Effector memory CD4-positive, alpha-beta T cell (primary cell): ENCODE results near the gene LRIT3.
"Not testable (repeated sequence)": the region's sequence is repeated elsewhere in the genome, so short reads cannot be mapped to it uniquely, and the experiment has no call there.

ENCODE experiments used
- DNase-seq, 3 donors: peaks; one replicate each; pipeline ENCODE4 v3.0.0-alpha.2; 2020
- H3K27ac ChIP-seq: 2 replicates; pipeline ENCODE4 v1.7.0; 2013; ENCODE audit warnings: mild to moderate bottlenecking, low read length, moderate library complexity; ENCODE audit not compliant: insufficient read depth, poor library complexity, severe bottlenecking
- H3K27me3 ChIP-seq: replicated peaks from 2 replicates; pipeline ENCODE4 v1.7.0; 2013; ENCODE audit warnings: mild to moderate bottlenecking, low read length; ENCODE audit not compliant: insufficient read depth, control insufficient read depth, poor library complexity, severe bottlenecking
- H3K36me3 ChIP-seq: 2 replicates; pipeline ENCODE4 v1.7.0; 2013; ENCODE audit warnings: mild to moderate bottlenecking, low read length, moderate library complexity; ENCODE audit not compliant: control insufficient read depth, insufficient read depth
- H3K4me1 ChIP-seq: 2 replicates; pipeline ENCODE4 v1.7.0; 2013; ENCODE audit warnings: low read length, mild to moderate bottlenecking; ENCODE audit not compliant: control insufficient read depth, insufficient read depth, poor library complexity, severe bottlenecking
- H3K4me3 ChIP-seq: 2 replicates; pipeline ENCODE4 v1.7.0; 2013; ENCODE audit warnings: low read length, low read depth, mild to moderate bottlenecking; ENCODE audit not compliant: insufficient read depth, poor library complexity, severe bottlenecking
- H3K9me3 ChIP-seq: 2 replicates; pipeline ENCODE4 v1.7.0; 2013; ENCODE audit warnings: mild to moderate bottlenecking, low read length, moderate library complexity; ENCODE audit not compliant: control insufficient read depth

Gene LRIT3

DNA sequence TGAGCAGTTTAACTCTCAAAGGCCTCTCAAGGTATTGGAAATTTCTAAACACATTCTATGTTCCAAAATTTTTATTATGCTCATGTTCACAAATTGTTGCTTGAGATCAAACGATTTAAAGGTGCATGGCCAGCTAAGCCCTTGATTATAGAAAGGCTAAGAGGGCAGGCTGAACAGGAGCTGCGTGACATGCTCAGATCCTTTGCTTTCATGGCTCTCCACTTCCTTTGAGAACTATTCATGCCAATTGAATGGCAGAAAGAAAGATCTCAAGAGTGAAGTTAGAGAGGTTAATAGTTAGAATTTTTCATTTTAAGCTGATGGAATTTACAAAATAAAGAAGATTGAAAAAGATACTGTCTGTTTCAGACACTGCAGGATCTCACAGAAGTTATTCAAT is 594 bp downstream of the LRIT3 start:
- Histone ChIP-seq H3K4me1 (no peaks in the 10 kb centered on the region), H3K4me3 (no peak overlapping the region), H3K27ac (no peak overlapping the region), H3K36me3 (no peaks in the 10 kb centered on the region), H3K9me3 (no peaks in the 10 kb centered on the region), H3K27me3 (no peaks in the 10 kb centered on the region)
- DNase-seq, result no peak

DNA sequence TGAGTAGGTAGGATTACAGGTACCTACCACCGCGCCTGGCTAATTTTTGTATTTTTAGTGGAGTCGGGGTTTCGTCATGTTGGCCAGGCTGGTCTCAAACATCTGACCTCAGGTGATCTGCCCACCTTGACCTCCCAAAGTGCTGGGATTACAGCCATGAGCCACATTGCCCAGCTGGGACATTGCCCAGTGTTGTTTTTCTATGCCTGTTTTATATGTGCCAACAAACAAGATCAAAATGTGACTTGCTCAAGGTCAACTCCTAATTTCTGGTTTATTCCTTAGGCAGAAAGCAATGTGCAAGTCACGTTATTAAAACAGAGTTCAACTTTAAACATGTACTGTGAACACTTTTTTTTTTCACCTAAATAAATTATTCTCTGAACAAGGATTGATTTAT is 2.7 kb downstream of the LRIT3 start:
- no peaks in the 10 kb centered on the region for H3K9me3 ChIP-seq
- DNase-seq, result no peak
- H3K4me1 ChIP-seq, result no peaks in the 10 kb centered on the region
- H3K4me3 ChIP-seq, result no peak overlapping the region
- H3K36me3 ChIP-seq, result no peaks in the 10 kb centered on the region
- no peaks in the 10 kb centered on the region for H3K27me3 ChIP-seq
- no peak overlapping the region for H3K27ac ChIP-seq

DNA sequence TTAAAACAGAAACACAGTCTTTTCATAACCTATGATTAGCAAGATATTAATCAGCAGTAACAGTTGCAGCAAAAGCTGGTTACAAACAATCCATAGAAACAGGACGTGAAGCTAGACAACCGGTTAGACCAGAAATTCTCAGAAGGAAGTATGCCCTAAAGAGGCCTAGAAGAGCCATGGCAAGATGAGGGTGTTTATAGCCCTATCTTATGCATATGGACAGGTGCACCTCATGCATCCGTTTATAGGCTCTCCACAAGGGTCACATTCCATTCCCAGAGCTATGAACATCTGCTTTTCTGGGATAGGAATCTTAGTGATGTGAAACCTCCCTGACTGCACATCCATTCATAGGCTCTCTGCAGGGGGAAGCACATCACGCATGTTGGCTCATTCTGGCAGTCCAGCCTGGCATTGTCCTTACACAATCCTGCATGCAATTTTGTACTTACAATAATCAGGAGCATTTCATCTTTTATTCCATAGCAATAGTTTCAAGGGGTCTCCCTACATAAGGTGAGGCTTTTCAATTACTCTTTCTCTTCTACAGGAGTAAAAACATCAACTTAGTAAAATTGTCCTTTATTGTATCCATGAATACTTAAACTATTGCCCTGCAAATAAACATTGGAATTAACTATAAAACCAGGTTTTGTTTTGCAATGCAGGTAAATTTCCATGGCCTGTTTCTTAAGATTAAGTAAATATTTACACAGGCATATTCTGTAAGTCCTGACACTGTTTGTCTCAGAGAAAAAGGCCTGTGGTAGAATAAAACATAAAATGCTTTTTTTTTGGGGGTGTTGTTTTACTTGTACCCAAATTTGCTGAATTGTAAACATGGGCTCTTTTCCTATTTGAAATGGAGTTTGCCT is 11.8 kb downstream of the LRIT3 start:
- DNase-seq, H3K27me3 ChIP-seq, H3K4me1 ChIP-seq, H3K27ac ChIP-seq, H3K9me3 ChIP-seq, H3K4me3 ChIP-seq, H3K36me3 ChIP-seq: not testable (repeated sequence)

DNA sequence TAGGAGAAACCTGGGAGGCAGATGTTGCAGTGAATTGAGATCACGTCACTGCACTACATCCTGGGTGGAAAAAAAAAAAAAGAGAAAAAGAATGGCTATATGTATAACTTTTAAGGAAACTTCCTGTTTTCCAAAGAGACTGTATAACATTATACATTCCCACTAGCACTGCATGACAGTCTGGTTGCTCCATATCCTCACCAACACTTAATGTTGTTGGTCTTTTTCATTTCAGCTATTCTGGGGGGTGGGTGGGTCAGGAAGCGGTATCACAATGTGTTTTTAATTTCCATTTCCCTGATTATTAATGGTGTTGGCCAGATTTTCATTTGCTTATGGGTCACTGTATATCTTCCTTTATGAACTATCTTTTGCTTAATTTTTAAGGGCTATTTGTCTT is 13.4 kb downstream of the LRIT3 start:
- Histone ChIP-seq H3K27ac (no peak overlapping the region), H3K9me3 (no peaks in the 10 kb centered on the region), H3K4me3 (no peak overlapping the region), H3K4me1 (no peaks in the 10 kb centered on the region), H3K36me3 (no peaks in the 10 kb centered on the region), H3K27me3 (no peaks in the 10 kb centered on the region)
- DNase-seq, result no peak

DNA sequence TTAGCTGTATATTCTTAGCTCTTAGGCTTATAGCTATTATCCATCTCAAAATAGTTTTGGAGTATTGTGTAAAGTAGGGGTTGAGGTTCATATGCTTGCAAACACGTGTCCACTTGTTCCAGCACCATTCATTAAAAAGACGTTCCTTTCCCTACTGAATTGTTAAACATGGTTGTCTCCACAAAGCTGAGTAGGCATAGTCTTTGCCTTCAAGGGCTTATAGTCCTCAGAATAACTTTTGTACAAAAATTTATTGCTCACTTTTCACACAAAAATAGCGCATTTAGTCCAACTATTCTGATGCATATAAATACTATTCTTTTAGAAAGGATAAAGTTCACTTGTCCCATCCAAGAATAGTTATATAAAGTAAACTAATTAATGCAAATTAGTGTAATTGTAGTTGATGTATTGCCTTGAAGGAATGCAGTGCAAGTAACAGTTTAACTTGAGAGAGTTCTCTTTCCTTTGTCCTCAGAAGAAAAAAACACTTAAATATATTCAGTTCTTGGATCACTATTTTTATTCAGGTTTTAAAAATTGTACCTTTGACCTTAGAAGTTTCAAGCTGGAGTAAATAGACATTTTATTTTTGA is 14.1 kb downstream of the LRIT3 start:
- Histone ChIP-seq H3K9me3 (no peaks in the 10 kb centered on the region), H3K4me3 (no peak overlapping the region), H3K36me3 (no peaks in the 10 kb centered on the region), H3K4me1 (no peaks in the 10 kb centered on the region), H3K27me3 (no peaks in the 10 kb centered on the region), H3K27ac (no peak overlapping the region)
- no peak for DNase-seq

DNA sequence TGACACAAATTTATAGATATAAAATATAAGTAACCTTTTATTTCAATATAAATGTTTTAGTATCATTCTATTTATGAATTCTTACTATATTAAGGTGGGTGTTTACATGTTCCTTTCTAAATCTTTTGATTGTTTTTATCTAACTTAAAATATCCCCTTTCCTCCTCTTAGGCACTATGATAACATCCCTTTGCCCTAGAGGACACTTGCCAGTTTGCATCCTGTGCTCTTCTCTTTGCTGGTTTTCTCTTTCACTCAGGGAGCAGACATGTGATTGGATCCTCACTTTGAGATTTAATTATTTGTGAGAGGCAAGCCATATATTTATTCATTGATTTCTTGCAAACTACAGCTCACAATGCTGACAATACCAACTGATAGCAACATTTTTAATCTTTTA is 16.2 kb downstream of the LRIT3 start:
- H3K4me3 ChIP-seq, result no peak overlapping the region

DNA sequence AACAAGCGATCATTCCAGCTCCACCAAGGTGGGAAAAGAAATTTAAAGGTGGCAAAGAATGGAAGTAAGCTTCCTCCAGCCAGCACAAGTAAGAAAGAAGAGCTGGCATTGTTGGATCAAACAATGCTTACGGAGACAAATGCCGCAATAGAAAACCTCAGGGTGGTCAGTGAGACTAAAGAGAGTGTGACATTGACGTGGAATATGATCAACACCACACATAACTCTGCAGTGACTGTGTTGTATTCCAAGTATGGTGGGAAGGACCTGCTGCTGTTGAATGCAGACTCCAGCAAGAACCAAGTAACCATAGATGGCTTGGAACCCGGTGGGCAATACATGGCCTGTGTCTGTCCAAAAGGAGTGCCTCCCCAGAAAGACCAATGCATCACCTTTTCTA is 22.2 kb downstream of the LRIT3 start:
- no peak for DNase-seq
- H3K4me3 ChIP-seq, result no peak overlapping the region
- no peaks in the 10 kb centered on the region for H3K27me3 ChIP-seq
- no peaks in the 10 kb centered on the region for H3K36me3 ChIP-seq
- H3K9me3 ChIP-seq, result no peaks in the 10 kb centered on the region
- H3K27ac ChIP-seq, result no peak overlapping the region
- H3K4me1 ChIP-seq, result no peaks in the 10 kb centered on the region

More for the DNA sequence above, 16.2 kb downstream of the LRIT3 start:
- Histone ChIP-seq H3K27me3 (no peaks in the 10 kb centered on the region), H3K9me3 (no peaks in the 10 kb centered on the region), H3K27ac (no peak overlapping the region), H3K4me1 (no peaks in the 10 kb centered on the region), H3K36me3 (no peaks in the 10 kb centered on the region)
- DNase-seq, result no peak

DNA sequence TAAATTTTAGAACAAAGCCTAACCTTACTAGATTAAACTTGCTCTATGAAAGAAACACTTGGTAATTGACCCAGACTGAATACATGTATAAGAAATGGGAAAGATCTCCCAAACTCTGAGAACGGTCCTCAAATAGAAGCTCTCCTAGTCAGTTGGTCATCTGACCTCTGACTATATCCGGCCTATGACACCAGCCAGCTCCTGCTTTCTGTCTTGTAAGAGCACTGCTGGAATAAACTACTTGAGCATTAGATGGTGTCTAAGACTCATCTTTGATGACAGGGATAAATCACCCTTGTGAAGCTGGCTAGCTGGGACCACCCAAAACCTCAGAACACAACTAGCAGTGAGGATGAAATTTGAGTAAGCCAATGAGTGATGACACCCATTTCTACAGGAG is 24.2 kb downstream of the LRIT3 start:
- H3K27me3 ChIP-seq, result no peaks in the 10 kb centered on the region
- H3K9me3 ChIP-seq, result no peaks in the 10 kb centered on the region
- H3K27ac ChIP-seq, result no peak overlapping the region
- DNase-seq, result no peak
- H3K4me1 ChIP-seq, result no peaks in the 10 kb centered on the region
- H3K4me3 ChIP-seq, result no peak overlapping the region
- H3K36me3 ChIP-seq, result no peaks in the 10 kb centered on the region

DNA sequence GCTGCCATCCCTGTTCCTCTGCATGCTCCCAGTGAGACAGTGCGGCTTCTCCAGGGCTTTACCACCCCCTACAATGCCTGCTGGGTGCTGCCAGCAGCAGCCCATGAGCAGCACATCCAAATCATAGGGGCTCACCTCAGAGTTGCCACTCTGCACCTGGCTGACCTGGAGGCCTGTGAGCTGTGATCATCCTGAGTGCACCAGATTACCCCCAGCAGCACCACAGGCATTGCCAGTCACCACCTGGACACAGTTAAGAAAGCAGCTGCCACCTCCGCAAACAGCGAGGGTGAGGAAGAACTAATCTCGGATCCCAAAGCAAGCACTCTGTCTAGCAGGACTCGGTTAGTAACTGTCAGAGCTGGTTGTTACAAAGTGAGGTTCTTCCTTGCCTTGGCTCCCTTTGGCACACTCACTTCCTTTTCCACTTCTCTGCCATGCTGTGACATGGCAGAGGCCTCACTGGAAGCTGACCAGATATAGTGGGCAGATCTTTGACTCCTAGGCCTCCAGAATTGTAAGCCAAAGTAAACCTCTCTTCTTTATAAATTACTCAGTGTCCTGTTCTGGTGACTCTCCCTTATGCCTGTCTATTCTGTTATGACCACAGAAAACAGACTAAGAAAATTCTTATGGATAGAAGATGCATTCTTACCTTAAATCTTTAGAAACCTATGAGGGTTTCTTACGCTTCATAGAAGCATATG is 25.2 kb downstream of the LRIT3 start:
- Histone ChIP-seq H3K4me1 (no peaks in the 10 kb centered on the region), H3K27ac (no peak overlapping the region), H3K4me3 (no peak overlapping the region), H3K27me3 (no peaks in the 10 kb centered on the region), H3K9me3 (no peaks in the 10 kb centered on the region), H3K36me3 (no peaks in the 10 kb centered on the region)
- no peak for DNase-seq
